Chondrocyte (in vitro differentiated cells): Measurements from ENCODE around the gene ST8SIA5. TPM values are rescaled to one million over a fixed set of nuclear protein-coding genes. Genes with fewer than 3 reads are reported as not detected.
"Not testable (repeated sequence)": the region's sequence is repeated elsewhere in the genome, so short reads cannot be mapped to it uniquely, and the experiment has no call there.

Source experiments
- DNase-seq: peaks from one replicate; pipeline ENCODE4 v3.0.0; 2021; ENCODE audit warnings: mixed read lengths, low spot score
- H3K27ac Mint-ChIP-seq: one replicate; pipeline ENCODE4 v1.8.0; 2021; ENCODE audit warnings: mild to moderate bottlenecking, moderate library complexity, mixed read lengths; ENCODE audit not compliant: unreplicated experiment
- H3K27me3 Mint-ChIP-seq: 2 replicates; pipeline ENCODE4 v1.8.0; 2021; ENCODE audit warnings: low read depth, mixed read lengths
- H3K36me3 Mint-ChIP-seq: 2 replicates; pipeline ENCODE4 v1.8.0; 2021; ENCODE audit warnings: low read depth, mixed read lengths
- H3K4me1 Mint-ChIP-seq: 2 replicates; pipeline ENCODE4 v1.8.0; 2021; ENCODE audit warnings: low read depth, mild to moderate bottlenecking, mixed read lengths
- H3K4me3 Mint-ChIP-seq: one replicate; pipeline ENCODE4 v1.8.0; 2021; ENCODE audit warnings: mild to moderate bottlenecking, moderate library complexity, mixed read lengths; ENCODE audit not compliant: unreplicated experiment
- H3K9me3 Mint-ChIP-seq: 2 replicates; pipeline ENCODE4 v1.8.0; 2021; ENCODE audit warnings: low read depth, mixed read lengths
- CTCF ChIP-seq: fragments of 200-600 bp; sonication (generic); IDR thresholded peaks from 2 replicates; pipeline ENCODE4 v1.5.0; 2021; ENCODE audit warnings: antibody characterized with exemption, mild to moderate bottlenecking, moderate library complexity
- long read RNA-seq: library from polyadenylated mRNA; stranded (forward); transcript quantifications from one replicate; pipeline ENCODE4 v2.0.0, GENCODE V29; 2021
- total RNA-seq: library from RNA; stranded (reverse); gene quantifications from 3 replicates; pipeline ENCODE4 v1.2.1, GENCODE V29; 2021

The ST8SIA5 gene, protein sequence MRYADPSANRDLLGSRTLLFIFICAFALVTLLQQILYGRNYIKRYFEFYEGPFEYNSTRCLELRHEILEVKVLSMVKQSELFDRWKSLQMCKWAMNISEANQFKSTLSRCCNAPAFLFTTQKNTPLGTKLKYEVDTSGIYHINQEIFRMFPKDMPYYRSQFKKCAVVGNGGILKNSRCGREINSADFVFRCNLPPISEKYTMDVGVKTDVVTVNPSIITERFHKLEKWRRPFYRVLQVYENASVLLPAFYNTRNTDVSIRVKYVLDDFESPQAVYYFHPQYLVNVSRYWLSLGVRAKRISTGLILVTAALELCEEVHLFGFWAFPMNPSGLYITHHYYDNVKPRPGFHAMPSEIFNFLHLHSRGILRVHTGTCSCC
- total RNA-seq, result 0.25 to 1.1 TPM (median 0.36 TPM) in 3 replicates
- long read RNA-seq, result 0 reads

DNA sequence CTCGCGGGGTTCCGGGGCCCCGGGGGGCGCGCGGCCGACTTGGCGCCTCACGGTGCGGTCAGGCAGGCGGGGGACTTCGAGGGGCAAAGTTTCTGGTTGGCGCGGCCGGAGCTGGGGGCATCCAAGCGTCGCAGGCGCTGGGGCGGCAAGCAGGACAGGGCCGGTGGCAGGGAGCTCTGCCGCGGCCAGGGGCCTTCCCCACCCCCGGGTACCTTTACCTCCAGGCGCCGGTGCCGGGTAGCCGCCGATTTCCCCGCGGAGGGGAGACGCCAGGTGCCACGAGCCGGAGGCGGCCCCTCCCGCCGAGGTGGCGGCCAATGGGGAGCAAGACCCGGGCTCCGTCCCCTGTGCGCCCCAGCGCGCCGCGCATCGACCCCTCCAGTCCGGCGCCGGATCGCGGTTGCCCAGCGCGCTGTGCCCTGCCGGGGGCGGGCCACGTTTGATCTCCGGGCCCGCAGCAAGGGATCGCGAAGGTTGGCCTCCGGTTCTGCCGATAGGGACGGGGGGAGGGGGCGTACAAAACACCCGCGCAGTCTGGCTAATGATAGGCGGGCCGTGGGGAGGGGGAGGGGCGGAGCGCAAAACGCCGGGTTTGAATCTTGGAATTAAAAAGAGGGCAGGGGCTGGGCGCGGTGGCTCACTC is at the start of gene ST8SIA5:
TSS of gene ST8SIA5 (minus strand) at position 495 of the 643 bp plus-strand sequence. CDS start 545 bp downstream, outside the sequence.
- H3K27ac Mint-ChIP-seq, result peak within 1 kb of the TSS; percentile 55
- H3K4me1 Mint-ChIP-seq, result peaks cover 17% of the 10 kb centered on the region
- TF ChIP-seq CTCF, result no peak
- no peaks in the 10 kb centered on the region for H3K9me3 Mint-ChIP-seq
- peaks cover 61% of the 10 kb centered on the region for H3K27me3 Mint-ChIP-seq
- peaks cover 3% of the 10 kb centered on the region for H3K36me3 Mint-ChIP-seq
- no peak for DNase-seq
- peak within 1 kb of the TSS; percentile 75 for H3K4me3 Mint-ChIP-seq

DNA sequence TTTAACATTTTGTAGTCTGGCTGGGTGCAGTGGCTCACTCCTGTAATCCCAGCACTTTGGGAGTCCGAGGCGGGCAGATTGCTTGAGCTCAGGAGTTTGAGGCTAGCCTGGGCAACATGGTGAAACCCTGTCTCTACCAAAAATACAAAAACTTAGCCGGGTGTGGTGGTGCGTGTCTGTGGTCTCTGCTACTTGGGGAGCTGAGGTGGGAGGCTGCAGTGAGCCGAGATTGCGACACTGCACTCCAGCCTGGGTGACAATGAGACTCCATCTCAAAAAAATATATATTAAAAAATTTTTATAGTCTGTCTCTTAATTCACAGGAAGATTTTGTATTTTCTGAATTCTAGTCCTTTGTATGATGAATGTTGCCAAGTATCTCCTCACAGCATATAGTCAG is 39.1 kb upstream of the ST8SIA5 start:
- not testable (repeated sequence) for H3K36me3 Mint-ChIP-seq, H3K27ac Mint-ChIP-seq, H3K27me3 Mint-ChIP-seq, H3K4me1 Mint-ChIP-seq, H3K9me3 Mint-ChIP-seq, DNase-seq, H3K4me3 Mint-ChIP-seq

- DNase-seq, result no peak
- no peak for TF ChIP-seq CTCF
- no peaks in the 10 kb centered on the region for H3K27me3 Mint-ChIP-seq
- H3K4me1 Mint-ChIP-seq, result peaks cover 4% of the 10 kb centered on the region
- no peak overlapping the region for H3K27ac Mint-ChIP-seq
- no peaks in the 10 kb centered on the region for H3K9me3 Mint-ChIP-seq
- no peak overlapping the region for H3K4me3 Mint-ChIP-seq
- peaks cover 2% of the 10 kb centered on the region for H3K36me3 Mint-ChIP-seq
Observed at GRCh38 chr18:46794607-46795006, 37.8 kb upstream of the ST8SIA5 start.

- Mint-ChIP-seq H3K27me3 (no peaks in the 10 kb centered on the region), H3K4me3 (no peak overlapping the region), H3K27ac (no peak overlapping the region), H3K4me1 (peaks cover 4% of the 10 kb centered on the region), H3K9me3 (no peaks in the 10 kb centered on the region), H3K36me3 (peaks cover 2% of the 10 kb centered on the region)
- peak; percentile 10 for TF ChIP-seq CTCF
- no peak for DNase-seq
Observed at GRCh38 chr18:46793565-46793964, 36.7 kb upstream of the ST8SIA5 start.

DNA sequence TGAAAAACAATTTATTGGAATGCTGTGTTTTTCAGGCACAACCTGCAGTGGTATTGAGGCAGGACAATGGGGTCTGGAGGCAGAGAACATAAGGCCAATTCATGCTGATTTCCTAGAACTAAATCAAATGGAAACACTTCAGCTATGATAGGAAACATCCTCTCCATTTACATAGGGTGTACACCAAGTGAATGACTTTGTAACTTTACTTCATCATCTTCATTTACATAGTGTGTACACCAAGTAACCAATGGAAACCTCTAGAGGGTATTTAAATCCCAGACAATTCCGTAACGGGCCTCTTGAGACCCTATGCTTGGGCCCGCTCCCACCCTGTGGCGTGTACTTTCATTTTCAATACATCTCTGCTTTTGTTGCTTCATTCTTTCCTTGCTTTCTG is 32.2 kb upstream of the ST8SIA5 start:
- no peak for TF ChIP-seq CTCF
- DNase-seq, result no peak
- no peaks in the 10 kb centered on the region for H3K4me1 Mint-ChIP-seq
- no peak overlapping the region for H3K4me3 Mint-ChIP-seq
- no peaks in the 10 kb centered on the region for H3K36me3 Mint-ChIP-seq
- peaks cover 12% of the 10 kb centered on the region for H3K9me3 Mint-ChIP-seq
- H3K27me3 Mint-ChIP-seq, result no peaks in the 10 kb centered on the region
- no peak overlapping the region for H3K27ac Mint-ChIP-seq
